H1 (cell line): ENCODE measurements around the gene SFTPB. TPM values are rescaled to one million over a fixed set of nuclear protein-coding genes. Genes with fewer than 3 reads are reported as not detected.

Experiments
- CTCF ChIA-PET: fragments of 300-600 bp; sonication (Branson Sonifier 250); formaldehyde crosslinking; loops from one replicate; lab custom pipeline; 2021; ENCODE audit not compliant: partially characterized antibody; lab: Charles Lee
- POLR2A ChIA-PET: fragments of 300-600 bp; sonication (Branson Sonifier 250); formaldehyde crosslinking; loops from one replicate; lab custom pipeline; 2021; ENCODE audit warnings: inconsistent platforms; ENCODE audit not compliant: partially characterized antibody; lab: Charles Lee
- DNase-seq, 2 experiments: peaks; one replicate each; pipeline versions ENCODE4 v3.0.0 to v3.0.0-alpha.2; 2010 to 2022; ENCODE audit warnings: low spot score in 2 of 2, low read depth in 1 of 2, mixed read lengths in 1 of 2
- FAIRE-seq: peaks from 2 replicates; lab custom pipeline; 2011; peaks lifted over from hg19 to GRCh38; lab: Jason Lieb, UNC
- H2AFZ ChIP-seq: 2 replicates; pipeline ENCODE4 v1.8.1; 2012; ENCODE audit warnings: low read length, inconsistent platforms
- H2AK5ac ChIP-seq: 2 replicates; pipeline ENCODE4 v1.6.1; 2013; ENCODE audit warnings: low read depth, low read length
- H2BK120ac ChIP-seq: replicated peaks from 2 replicates; pipeline ENCODE3; 2013; ENCODE audit warnings: low read depth, low read length, inconsistent platforms
- H2BK12ac ChIP-seq: 2 replicates; pipeline ENCODE4 v1.6.1; 2013; ENCODE audit warnings: low read depth, low read length
- H2BK15ac ChIP-seq: 2 replicates; pipeline ENCODE4 v1.6.1; 2013; ENCODE audit warnings: low read length
- H2BK20ac ChIP-seq: 2 replicates; pipeline ENCODE4 v1.6.1; 2013; ENCODE audit warnings: low read length
- H2BK5ac ChIP-seq: 2 replicates; pipeline ENCODE4 v1.6.1; 2013; ENCODE audit warnings: low read depth, low read length
- H3K14ac ChIP-seq: 2 replicates; pipeline ENCODE4 v1.6.1; 2013; ENCODE audit warnings: inconsistent platforms; ENCODE audit not compliant: insufficient read length
- H3K18ac ChIP-seq: 2 replicates; pipeline ENCODE4 v1.6.1; 2013; ENCODE audit warnings: low read length; ENCODE audit errors: extremely low read depth
- H3K23ac ChIP-seq: 2 replicates; pipeline ENCODE4 v1.6.1; 2013; ENCODE audit warnings: inconsistent platforms; ENCODE audit not compliant: insufficient read length
- H3K23me2 ChIP-seq: 2 replicates; pipeline ENCODE4 v1.6.1; 2013; ENCODE audit warnings: low read depth, low read length
- H3K27ac ChIP-seq: 2 replicates; pipeline ENCODE4 v1.6.1; 2011; ENCODE audit warnings: low read depth, low read length, inconsistent platforms
- H3K27me3 ChIP-seq, 4 experiments: replicated peaks in 1 of 4; 1 replicate in 1 of 4; 2 replicates in 3 of 4; pipeline versions ENCODE4 v1.6.1 to v1.8.1; 2011 to 2013; ENCODE audit warnings: low read length in 3 of 4, mild to moderate bottlenecking in 3 of 4, inconsistent platforms in 2 of 4, mixed read lengths in 2 of 4, moderate library complexity in 1 of 4; ENCODE audit not compliant: control insufficient read depth in 3 of 4, insufficient read depth in 3 of 4; ENCODE audit errors: extremely low read depth in 1 of 4
- H3K36me3 ChIP-seq, 4 experiments: 2 replicates each; pipeline versions ENCODE4 v1.6.1 to v1.8.1; 2011 to 2013; ENCODE audit warnings: mild to moderate bottlenecking in 4 of 4, low read length in 3 of 4, moderate library complexity in 2 of 4, control low read depth in 1 of 4, inconsistent platforms in 1 of 4; ENCODE audit not compliant: insufficient read depth in 4 of 4, control insufficient read depth in 2 of 4
- H3K4ac ChIP-seq: replicated peaks from 2 replicates; pipeline ENCODE3; 2013; ENCODE audit warnings: low read length, low read depth, mixed read lengths, inconsistent platforms; ENCODE audit not compliant: insufficient read length
- H3K4me1 ChIP-seq, 4 experiments: replicated peaks in 1 of 4; 1 replicate in 1 of 4; 2 replicates in 3 of 4; pipeline versions ENCODE4 v1.6.1 to v1.8.1; 2011 to 2013; ENCODE audit warnings: low read length in 3 of 4, inconsistent platforms in 2 of 4, mixed read lengths in 1 of 4; ENCODE audit not compliant: insufficient read depth in 4 of 4, control insufficient read depth in 3 of 4
- H3K4me2 ChIP-seq, 2 experiments: 2 replicates each; pipeline versions ENCODE4 v1.6.1 to v1.8.1; 2011 to 2013; ENCODE audit warnings: low read depth in 2 of 2, low read length in 2 of 2, control low read depth in 1 of 2, inconsistent platforms in 1 of 2, mild to moderate bottlenecking in 1 of 2; ENCODE audit not compliant: insufficient read depth in 1 of 2
- H3K4me3 ChIP-seq, 4 experiments: fragments of 200-600, 300-600 bp in 1 of 4; sonication (generic), shearing (Covaris generic), sonication (Bioruptor Twin) in 1 of 4; 2 replicates each; pipeline versions ENCODE4 v1.5.1 to v1.8.1; 2011 to 2016; ENCODE audit warnings: low read length in 4 of 4, low read depth in 3 of 4, control low read depth in 2 of 4, inconsistent platforms in 2 of 4, mild to moderate bottlenecking in 2 of 4, mixed read lengths in 1 of 4, moderate library complexity in 1 of 4; ENCODE audit not compliant: insufficient read depth in 2 of 4; ENCODE audit errors: extremely low read depth in 1 of 4
- H3K56ac ChIP-seq: replicated peaks from 2 replicates; pipeline ENCODE3; 2013; ENCODE audit warnings: low read depth, mild to moderate bottlenecking, mixed read lengths, low read length, inconsistent platforms; ENCODE audit not compliant: insufficient read length
- H3K79me1 ChIP-seq: 2 replicates; pipeline ENCODE4 v1.6.1; 2013; ENCODE audit warnings: low read depth, low read length, control low read depth
- H3K79me2 ChIP-seq, 2 experiments: 2 replicates each; pipeline versions ENCODE4 v1.6.1 to v1.8.1; 2012 to 2013; ENCODE audit warnings: low read length in 2 of 2, mild to moderate bottlenecking in 2 of 2, inconsistent platforms in 1 of 2; ENCODE audit not compliant: insufficient read depth in 2 of 2, control insufficient read depth in 1 of 2
- H3K9ac ChIP-seq, 4 experiments: replicated peaks in 1 of 4; 1 replicate in 1 of 4; 2 replicates in 3 of 4; pipeline versions ENCODE4 v1.6.1 to v1.8.1; 2011 to 2013; ENCODE audit warnings: low read depth in 3 of 4, low read length in 3 of 4, control low read depth in 2 of 4, mild to moderate bottlenecking in 2 of 4, moderate library complexity in 2 of 4, inconsistent platforms in 1 of 4; ENCODE audit errors: extremely low read depth in 1 of 4
- H3K9me3 ChIP-seq, 2 experiments: 2 replicates each; pipeline versions ENCODE4 v1.6.1 to v1.8.1; 2012 to 2013; ENCODE audit warnings: mild to moderate bottlenecking in 2 of 2, moderate library complexity in 2 of 2, control low read depth in 1 of 2, inconsistent platforms in 1 of 2, low read depth in 1 of 2, low read length in 1 of 2, mixed read lengths in 1 of 2; ENCODE audit not compliant: insufficient read depth in 2 of 2
- H4K20me1 ChIP-seq, 2 experiments: replicated peaks in 1 of 2; 2 replicates each; pipeline versions ENCODE3 to v1.8.1; 2011 to 2013; ENCODE audit warnings: inconsistent platforms in 2 of 2, low read length in 2 of 2, mild to moderate bottlenecking in 1 of 2; ENCODE audit not compliant: insufficient read depth in 2 of 2, control insufficient read depth in 1 of 2
- H4K5ac ChIP-seq: 2 replicates; pipeline ENCODE4 v1.6.1; 2013; ENCODE audit warnings: low read length, low read depth, mixed read lengths, inconsistent platforms; ENCODE audit not compliant: insufficient read length
- H4K8ac ChIP-seq: 2 replicates; pipeline ENCODE4 v1.8.0; 2013; ENCODE audit warnings: mild to moderate bottlenecking, moderate library complexity, low read length, inconsistent platforms; ENCODE audit not compliant: insufficient read depth; ENCODE audit errors: extremely low read depth
- H4K91ac ChIP-seq: replicated peaks from 2 replicates; pipeline ENCODE3; 2013; ENCODE audit warnings: low read length, mixed read lengths, inconsistent platforms; ENCODE audit not compliant: insufficient read length
- SIRT6 ChIP-seq: IDR thresholded peaks from one replicate; pipeline ENCODE4 v1.7.1; 2012; ENCODE audit warnings: low read length, inconsistent platforms
- SRF ChIP-seq: IDR thresholded peaks from 2 replicates; pipeline ENCODE4 v1.6.1; 2011; ENCODE audit warnings: mild to moderate bottlenecking, low read depth, low read length, moderate library complexity
- WGBS, 2 experiments: shearing (Covaris generic) in 1 of 2; methylation state at CpG; one replicate each; pipeline versions ENCODE4 v1.1.6 to v1.1.7; 2013 to 2015; ENCODE audit warnings: low lambda C conversion rate in 2 of 2, mixed read lengths in 2 of 2, inconsistent platforms in 1 of 2, low coverage in 1 of 2, missing lambda C conversion rate in 1 of 2; ENCODE audit not compliant: insufficient replicate concordance in 2 of 2, insufficient coverage in 1 of 2, insufficient read length in 1 of 2; ENCODE audit errors: extremely low coverage in 1 of 2, missing lambda C conversion rate in 1 of 2; 5-methylcytosine and 5-hydroxymethylcytosine counted together
- polyA plus RNA-seq, 7 experiments: library from polyadenylated mRNA; depleted of rRNA in 3 of 7; stranded (reverse) in 5 of 7; unstranded in 2 of 7; fragments of >200 nt in 5 of 7; fragments of 200-250 nt in 2 of 7; gene quantifications; 1 replicate in 5 of 7; 2 replicates in 1 of 7; 4 replicates in 1 of 7; pipeline versions ENCODE4 v1.2.1 to v1.2.3, GENCODE V29; 2011 to 2013; ENCODE audit warnings: missing spikeins in 2 of 7, mixed read lengths in 2 of 7
- total RNA-seq: library from RNA; stranded (reverse); fragmentation: NEBNext Ultra II Directional; extraction: Animal tissue kit (Norgen Biotek cat#: 25700); gene quantifications from 2 replicates; pipeline ENCODE4 v1.2.1, GENCODE V29; 2021

Gene SFTPB
- total and polyA plus RNA-seq, 2 of the 8 experiments (the other 6 are each of a cell fraction or from before 2014, with no cell fraction given): not detected

DNA sequence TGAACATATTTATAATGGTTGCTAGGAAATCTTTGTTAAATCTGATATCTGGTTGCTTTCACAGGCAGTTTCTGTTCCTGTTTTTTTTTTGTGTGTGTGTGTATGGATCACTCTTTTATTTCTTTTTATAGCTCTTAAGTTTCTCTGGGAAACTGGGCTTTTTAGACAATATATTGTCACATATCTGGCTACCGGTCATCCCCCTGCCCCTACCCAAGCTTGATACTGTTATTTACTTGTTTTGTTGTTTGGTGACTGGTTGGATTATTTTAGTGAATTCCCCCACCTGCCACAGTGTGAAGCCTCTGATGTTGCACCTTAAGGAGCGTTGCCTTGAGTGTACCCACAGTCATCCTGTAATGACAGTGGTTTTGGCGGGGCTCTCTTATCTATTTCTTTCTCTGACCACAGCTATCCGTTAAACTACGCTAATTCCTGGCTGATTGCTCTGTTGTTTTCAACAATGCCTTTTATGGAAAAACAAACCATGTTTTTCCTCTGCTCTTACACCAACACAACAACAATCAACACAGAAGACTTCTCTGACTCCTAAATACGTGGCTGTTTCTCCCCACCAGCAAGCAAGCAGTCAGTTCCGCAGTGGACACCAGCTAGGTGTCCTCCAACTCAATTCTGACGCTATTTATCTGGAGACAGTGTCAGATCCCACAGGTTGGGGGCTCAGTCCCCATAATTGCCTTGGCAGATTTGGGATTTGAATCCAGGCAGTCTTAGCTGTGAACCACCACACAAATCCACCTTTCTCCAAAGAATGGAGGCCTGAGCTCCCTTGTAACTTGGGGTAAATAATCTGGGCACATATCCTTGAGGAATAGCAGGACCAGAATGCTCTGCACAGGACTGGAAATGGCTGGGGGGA, 37.0 kb upstream of the SFTPB start:
- no peak overlapping the region for H3K56ac ChIP-seq
- no peaks in the 10 kb centered on the region for H3K79me2 ChIP-seq
- no peak overlapping the region; the same call in 1 of the 2 replicates for H2AK5ac ChIP-seq
- no peak overlapping the region for H3K14ac ChIP-seq
- H2BK12ac ChIP-seq: no peak overlapping the region
- H4K8ac ChIP-seq: no peak overlapping the region
- no peaks in the 10 kb centered on the region for H4K20me1 ChIP-seq
- H3K79me1 ChIP-seq: no peaks in the 10 kb centered on the region
- H2AFZ ChIP-seq: no peak overlapping the region
- no peaks in the 10 kb centered on the region for H3K36me3 ChIP-seq
- H4K91ac ChIP-seq: no peak overlapping the region
- no peak overlapping the region for H3K18ac ChIP-seq
- H2BK15ac ChIP-seq: 0 out of 2 replicates have a peak overlapping the region, but pooled peaks have one; percentile 53
- H3K4me2 ChIP-seq: no peak overlapping the region
- CTCF ChIA-PET: interaction anchor here (0.8 to 7.4 kb wide), 18 partner anchors 8 to 110 kb away, joined by 3 to 80 read pairs (median 7); partner anchors contain the start of gene GNLY
- no peaks in the 10 kb centered on the region; a peak in 1 of 7 replicates for H3K27me3 ChIP-seq
- H3K23ac ChIP-seq: no peak overlapping the region
- WGBS, 2 experiments: 90% methylated on average over 8 of the region's 8 CpGs; no CpG with 5 or more reads in 1 of the 2 experiments
- no peak for FAIRE-seq
- H2BK120ac ChIP-seq: no peak overlapping the region
- H2BK5ac ChIP-seq: peak overlapping the region; percentile 4; the same call in 1 of the 2 replicates
- peaks cover 0 to 7% (median 4%) of the 10 kb centered on the region in 4 experiments; a peak in 4 of 7 replicates for H3K4me1 ChIP-seq
- H4K5ac ChIP-seq: no peak overlapping the region
- H2BK20ac ChIP-seq: no peak overlapping the region
- POLR2A ChIA-PET: interaction anchor here (0.6 to 2.5 kb wide), 3 partner anchors 18 to 40 kb away, joined by 3 to 10 read pairs (median 3); no protein-coding TSS in a partner anchor
- H3K4me3 ChIP-seq: no peak overlapping the region
- H3K23me2 ChIP-seq: no peaks in the 10 kb centered on the region
- no peak overlapping the region for H3K27ac ChIP-seq
- no peak for TF ChIP-seq SIRT6
- 0 out of 2 replicates have a peak, but pooled peaks have one; percentile 27 for TF ChIP-seq SRF
- TF ChIP-seq, all 59 proteins: peak for 1
- no peak for DNase-seq
- H3K9me3 ChIP-seq: no peaks in the 10 kb centered on the region
- H3K9ac ChIP-seq: no peak overlapping the region
- peak overlapping the region; percentile 87 for H3K4ac ChIP-seq
